ENCODE data around the gene TEX14.
"Not testable (repeated sequence)": the region's sequence is repeated elsewhere in the genome, so short reads cannot be mapped to it uniquely, and the experiment has no call there.

Gene TEX14

GRCh38 chr17:58680038-58680369 lies 11.8 kb downstream of the TEX14 start:
- no peaks in the 10 kb centered on the region for H4K20me1 ChIP-seq
- 0 out of 22 replicates have a peak overlapping the region, but pooled peaks of 1 of the 11 experiments have one; percentile 5 for H3K4me2 ChIP-seq
- TF ChIP-seq Cebpa-rat (IDR thresholded peaks at IDR 0.05), result no peak
- H3K36me3 ChIP-seq, result no peaks in the 10 kb centered on the region
- H3K9me3 ChIP-seq (replicated peaks in 1 of 11), result no peaks in the 10 kb centered on the region
- H3K4me3 ChIP-seq, result no peak overlapping the region
- H3K27ac ChIP-seq, result no peak overlapping the region
- H3K9ac ChIP-seq, result no peak overlapping the region
- H3K4me1 ChIP-seq, result peaks cover 0 to 5% (median 0%) of the 10 kb centered on the region in 10 experiments; a peak in 2 of 20 replicates
- H3K27me3 ChIP-seq, result no peaks in the 10 kb centered on the region

- no peaks in the 10 kb centered on the region for H4K20me1 ChIP-seq
- no peak for TF ChIP-seq Cebpa-rat (IDR thresholded peaks at IDR 0.05)
- H3K9me3 ChIP-seq (replicated peaks in 1 of 11), result no peaks in the 10 kb centered on the region
- no peak overlapping the region for H3K27ac ChIP-seq
- H3K9ac ChIP-seq, result no peak overlapping the region
- no peak overlapping the region for H3K4me3 ChIP-seq
- H3K27me3 ChIP-seq, result no peaks in the 10 kb centered on the region
- H3K36me3 ChIP-seq, result no peaks in the 10 kb centered on the region
- peaks cover 0 to 6% (median under 1%) of the 10 kb centered on the region in 10 experiments; a peak in 6 of 20 replicates for H3K4me1 ChIP-seq
- peak overlapping the region in 1 of 11 experiments; percentile 5; a peak in 1 of 22 replicates for H3K4me2 ChIP-seq
Observed at GRCh38 chr17:58679263-58680037, 12.4 kb downstream of the TEX14 start.

- H3K27me3 ChIP-seq; H3K36me3 ChIP-seq; H3K9me3 ChIP-seq (replicated peaks in 1 of 11); H4K20me1 ChIP-seq; H3K4me2 ChIP-seq; H3K27ac ChIP-seq; H3K4me3 ChIP-seq; H3K9ac ChIP-seq: not testable (repeated sequence)
- H3K4me1 ChIP-seq, result peaks cover 0 to 13% (median 5%) of the 10 kb centered on the region in 10 experiments; a peak in 8 of 20 replicates
Observed at GRCh38 chr17:58678287-58678686, 13.6 kb downstream of the TEX14 start.

- Histone ChIP-seq H4K20me1 (no peaks in the 10 kb centered on the region), H3K36me3 (no peaks in the 10 kb centered on the region), H3K27ac (no peak overlapping the region), H3K4me1 (peaks cover 0 to 13% (median 5%) of the 10 kb centered on the region in 10 experiments; a peak in 8 of 20 replicates), H3K4me2 (no peak overlapping the region), H3K9me3 (replicated peaks in 1 of 11) (no peaks in the 10 kb centered on the region), H3K27me3 (no peaks in the 10 kb centered on the region), H3K4me3 (no peak overlapping the region), H3K9ac (no peak overlapping the region)
- no peak for TF ChIP-seq Cebpa-rat (IDR thresholded peaks at IDR 0.05)
Observed at GRCh38 chr17:58677194-58677880, 14.5 kb downstream of the TEX14 start.

GRCh38 chr17:58671969-58672368 lies 19.9 kb downstream of the TEX14 start:
- H3K9me3 ChIP-seq (replicated peaks in 1 of 11), result no peaks in the 10 kb centered on the region
- H3K4me1 ChIP-seq, result peaks cover 0 to 10% (median 6%) of the 10 kb centered on the region in 10 experiments; a peak in 11 of 20 replicates
- no peak overlapping the region for H3K27ac ChIP-seq
- no peak overlapping the region for H3K4me3 ChIP-seq
- no peak for TF ChIP-seq Cebpa-rat (IDR thresholded peaks at IDR 0.05)
- no peak overlapping the region for H3K4me2 ChIP-seq
- no peaks in the 10 kb centered on the region for H4K20me1 ChIP-seq
- H3K27me3 ChIP-seq, result no peaks in the 10 kb centered on the region
- no peaks in the 10 kb centered on the region for H3K36me3 ChIP-seq
- no peak overlapping the region for H3K9ac ChIP-seq

- Histone ChIP-seq H3K9ac (no peak overlapping the region), H3K27ac (no peak overlapping the region), H4K20me1 (no peaks in the 10 kb centered on the region), H3K4me1 (peaks cover 0 to 24% (median 8%) of the 10 kb centered on the region in 10 experiments; a peak in 13 of 20 replicates), H3K36me3 (no peaks in the 10 kb centered on the region), H3K4me3 (no peak overlapping the region), H3K4me2 (no peak overlapping the region), H3K9me3 (replicated peaks in 1 of 11) (no peaks in the 10 kb centered on the region), H3K27me3 (no peaks in the 10 kb centered on the region)
- no peak for TF ChIP-seq Cebpa-rat (IDR thresholded peaks at IDR 0.05)
Observed at GRCh38 chr17:58669853-58670252, 22.0 kb downstream of the TEX14 start.

GRCh38 chr17:58668598-58668935 lies 23.3 kb downstream of the TEX14 start:
- no peak overlapping the region for H3K9ac ChIP-seq
- H3K4me1 ChIP-seq, result peaks cover 0 to 24% (median 0%) of the 10 kb centered on the region in 10 experiments; a peak in 6 of 20 replicates
- H3K9me3 ChIP-seq (replicated peaks in 1 of 11), result no peaks in the 10 kb centered on the region
- TF ChIP-seq Cebpa-rat (IDR thresholded peaks at IDR 0.05), result no peak
- H3K4me3 ChIP-seq, result no peak overlapping the region
- H3K27me3 ChIP-seq, result no peaks in the 10 kb centered on the region
- no peaks in the 10 kb centered on the region for H3K36me3 ChIP-seq
- no peak overlapping the region for H3K4me2 ChIP-seq
- no peak overlapping the region for H3K27ac ChIP-seq
- no peaks in the 10 kb centered on the region for H4K20me1 ChIP-seq

- Histone ChIP-seq H3K4me2 (no peak overlapping the region), H3K4me1 (peaks cover 0 to 24% (median 0%) of the 10 kb centered on the region in 10 experiments; a peak in 6 of 20 replicates), H4K20me1 (no peaks in the 10 kb centered on the region), H3K36me3 (no peaks in the 10 kb centered on the region), H3K4me3 (no peak overlapping the region), H3K27ac (no peak overlapping the region), H3K27me3 (no peaks in the 10 kb centered on the region), H3K9me3 (replicated peaks in 1 of 11) (no peaks in the 10 kb centered on the region), H3K9ac (no peak overlapping the region)
- TF ChIP-seq Cebpa-rat (IDR thresholded peaks at IDR 0.05), result no peak
Observed at GRCh38 chr17:58667934-58668597, 23.8 kb downstream of the TEX14 start.

GRCh38 chr17:58666858-58667267 lies 25.0 kb downstream of the TEX14 start:
- Histone ChIP-seq H4K20me1 (no peaks in the 10 kb centered on the region), H3K27ac (peak overlapping the region in 5 of 11 experiments; percentile 10 to 60 (median 14); a peak in 5 of 22 replicates), H3K27me3 (no peaks in the 10 kb centered on the region), H3K9ac (peak overlapping the region in 4 of 11 experiments; percentile 2 to 51 (median 28); a peak in 2 of 22 replicates), H3K36me3 (no peaks in the 10 kb centered on the region), H3K4me1 (peaks cover 0 to 24% (median 0%) of the 10 kb centered on the region in 10 experiments; a peak in 6 of 20 replicates), H3K4me3 (peak overlapping the region in 1 of 10 experiments; percentile 29; a peak in 1 of 20 replicates), H3K4me2 (peak overlapping the region in 8 of 11 experiments; percentile 10 to 60 (median 39); a peak in 13 of 22 replicates), H3K9me3 (replicated peaks in 1 of 11) (no peaks in the 10 kb centered on the region)
- no peak for TF ChIP-seq Cebpa-rat (IDR thresholded peaks at IDR 0.05)

All from BLaER1 treated with 17β-estradiol and CSF1 and Interleukin-3, amounts not matched to agents 10 nM and 100 nM (cell line).